Calu3 (cell line): Measurements from ENCODE around the gene PDLIM5. TPM values are rescaled to one million over a fixed set of nuclear protein-coding genes. Genes with fewer than 3 reads are reported as not detected.

Experiments
- BruUV-seq: library from RNA; stranded (reverse); fragments of 400-500 nt; replicated peaks from 2 replicates; lab custom pipeline; 2021; lab: Mats Ljungman, UMichigan
- CTCF ChIA-PET: fragments of 300-600 bp; sonication (Branson Sonifier 250); formaldehyde crosslinking; loops from one replicate; lab custom pipeline; 2022; ENCODE audit warnings: antibody characterized with exemption; lab: Charles Lee
- DNase-seq: peaks from one replicate; pipeline ENCODE4 v3.0.0; 2022
- H3K27ac Mint-ChIP-seq: one replicate; pipeline ENCODE4 v1.8.0; 2022; ENCODE audit warnings: mixed read lengths; ENCODE audit not compliant: unreplicated experiment
- H3K27me3 Mint-ChIP-seq: one replicate; pipeline ENCODE4 v1.8.0; 2022; ENCODE audit warnings: mixed read lengths; ENCODE audit not compliant: unreplicated experiment
- H3K36me3 Mint-ChIP-seq: one replicate; pipeline ENCODE4 v1.8.0; 2022; ENCODE audit warnings: mild to moderate bottlenecking, moderate library complexity, mixed read lengths; ENCODE audit not compliant: insufficient read depth, unreplicated experiment
- H3K4me1 Mint-ChIP-seq: one replicate; pipeline ENCODE4 v1.8.0; 2022; ENCODE audit warnings: mild to moderate bottlenecking, low read depth, mixed read lengths; ENCODE audit not compliant: unreplicated experiment
- H3K4me3 Mint-ChIP-seq: one replicate; pipeline ENCODE4 v1.8.0; 2022; ENCODE audit warnings: mild to moderate bottlenecking, low read depth, moderate library complexity, mixed read lengths; ENCODE audit not compliant: unreplicated experiment
- H3K9me3 Mint-ChIP-seq: one replicate; pipeline ENCODE4 v1.8.0; 2022; ENCODE audit warnings: low read depth, mixed read lengths; ENCODE audit not compliant: unreplicated experiment
- intact Hi-C: fragments of 100-400 bp; cut with micrococcal nuclease; formaldehyde crosslinking; loops from one replicate; pipeline ENCODE4 v1.10.0; 2022; ENCODE audit not compliant: unreplicated experiment
- total RNA-seq: library from RNA; stranded (reverse); gene quantifications from 2 replicates; pipeline ENCODE4 v1.2.3, GENCODE V29; 2022
- TF ChIP-seq, protein P1 (sequence below): fragments of 200-600 bp; IDR thresholded peaks from one replicate; pipeline ENCODE4 v1.8.0; 2022; ENCODE audit warnings: antibody characterized with exemption; ENCODE audit not compliant: unreplicated experiment

Gene PDLIM5
- total RNA-seq, 1 experiment from 2014 or later, result 122 TPM

DNA sequence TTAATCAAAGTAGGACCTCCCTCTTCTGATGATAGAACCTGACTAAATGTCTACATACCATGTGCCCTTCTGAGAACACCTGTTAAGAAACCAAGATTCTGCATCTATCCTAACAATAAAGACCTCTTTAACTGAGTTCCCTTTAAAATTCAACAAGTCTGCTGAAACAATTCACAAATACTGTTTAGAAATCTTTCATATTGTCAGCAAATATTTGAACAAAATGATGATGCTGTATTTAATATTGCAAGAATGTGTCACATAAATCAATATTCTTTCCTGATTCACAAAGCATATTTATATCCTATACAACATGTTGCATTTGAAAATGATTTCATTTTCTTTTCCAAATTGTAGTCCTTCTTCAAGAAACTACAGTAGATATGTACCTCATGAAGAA is 246.4 kb downstream of the PDLIM5 start:
- intact Hi-C loops, result no loop called here
- DNase-seq, result no peak
- BruUV-seq, result no TSS peak
- TF ChIP-seq, protein P1, sequence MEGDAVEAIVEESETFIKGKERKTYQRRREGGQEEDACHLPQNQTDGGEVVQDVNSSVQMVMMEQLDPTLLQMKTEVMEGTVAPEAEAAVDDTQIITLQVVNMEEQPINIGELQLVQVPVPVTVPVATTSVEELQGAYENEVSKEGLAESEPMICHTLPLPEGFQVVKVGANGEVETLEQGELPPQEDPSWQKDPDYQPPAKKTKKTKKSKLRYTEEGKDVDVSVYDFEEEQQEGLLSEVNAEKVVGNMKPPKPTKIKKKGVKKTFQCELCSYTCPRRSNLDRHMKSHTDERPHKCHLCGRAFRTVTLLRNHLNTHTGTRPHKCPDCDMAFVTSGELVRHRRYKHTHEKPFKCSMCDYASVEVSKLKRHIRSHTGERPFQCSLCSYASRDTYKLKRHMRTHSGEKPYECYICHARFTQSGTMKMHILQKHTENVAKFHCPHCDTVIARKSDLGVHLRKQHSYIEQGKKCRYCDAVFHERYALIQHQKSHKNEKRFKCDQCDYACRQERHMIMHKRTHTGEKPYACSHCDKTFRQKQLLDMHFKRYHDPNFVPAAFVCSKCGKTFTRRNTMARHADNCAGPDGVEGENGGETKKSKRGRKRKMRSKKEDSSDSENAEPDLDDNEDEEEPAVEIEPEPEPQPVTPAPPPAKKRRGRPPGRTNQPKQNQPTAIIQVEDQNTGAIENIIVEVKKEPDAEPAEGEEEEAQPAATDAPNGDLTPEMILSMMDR, result no peak
- Mint-ChIP-seq H3K4me1 (no peaks in the 10 kb centered on the region), H3K27me3 (no peaks in the 10 kb centered on the region), H3K36me3 (no peaks in the 10 kb centered on the region), H3K9me3 (no peaks in the 10 kb centered on the region), H3K4me3 (no peak overlapping the region), H3K27ac (no peak overlapping the region)
- CTCF ChIA-PET, result no interaction called here

DNA sequence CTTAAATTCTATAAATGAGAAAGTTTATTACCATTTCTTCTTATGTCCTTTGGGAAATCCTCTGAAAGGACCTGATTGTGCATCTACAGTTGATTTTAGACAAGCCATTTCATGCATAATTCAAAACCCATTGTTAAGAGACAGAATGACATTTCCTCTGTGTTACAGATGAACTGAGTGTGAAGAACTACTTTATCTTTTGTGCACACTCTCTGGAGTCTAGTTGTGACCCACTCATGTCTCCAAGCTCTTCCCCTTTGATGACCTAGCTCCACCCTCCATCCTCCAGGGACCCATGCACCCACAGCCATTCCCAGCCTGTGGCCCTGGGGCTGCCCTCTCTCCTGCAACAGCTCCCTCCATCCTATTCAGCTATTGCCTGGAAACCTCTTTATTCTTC is 248.6 kb downstream of the PDLIM5 start:
- intact Hi-C loops, result no loop called here
- BruUV-seq, result no TSS peak
- no peak overlapping the region for H3K27ac Mint-ChIP-seq
- no peaks in the 10 kb centered on the region for H3K27me3 Mint-ChIP-seq
- TF ChIP-seq, protein P1, result no peak
- DNase-seq, result no peak
- H3K4me1 Mint-ChIP-seq, result no peaks in the 10 kb centered on the region
- no peaks in the 10 kb centered on the region for H3K9me3 Mint-ChIP-seq
- CTCF ChIA-PET, result no interaction called here
- no peak overlapping the region for H3K4me3 Mint-ChIP-seq
- H3K36me3 Mint-ChIP-seq, result no peaks in the 10 kb centered on the region

DNA sequence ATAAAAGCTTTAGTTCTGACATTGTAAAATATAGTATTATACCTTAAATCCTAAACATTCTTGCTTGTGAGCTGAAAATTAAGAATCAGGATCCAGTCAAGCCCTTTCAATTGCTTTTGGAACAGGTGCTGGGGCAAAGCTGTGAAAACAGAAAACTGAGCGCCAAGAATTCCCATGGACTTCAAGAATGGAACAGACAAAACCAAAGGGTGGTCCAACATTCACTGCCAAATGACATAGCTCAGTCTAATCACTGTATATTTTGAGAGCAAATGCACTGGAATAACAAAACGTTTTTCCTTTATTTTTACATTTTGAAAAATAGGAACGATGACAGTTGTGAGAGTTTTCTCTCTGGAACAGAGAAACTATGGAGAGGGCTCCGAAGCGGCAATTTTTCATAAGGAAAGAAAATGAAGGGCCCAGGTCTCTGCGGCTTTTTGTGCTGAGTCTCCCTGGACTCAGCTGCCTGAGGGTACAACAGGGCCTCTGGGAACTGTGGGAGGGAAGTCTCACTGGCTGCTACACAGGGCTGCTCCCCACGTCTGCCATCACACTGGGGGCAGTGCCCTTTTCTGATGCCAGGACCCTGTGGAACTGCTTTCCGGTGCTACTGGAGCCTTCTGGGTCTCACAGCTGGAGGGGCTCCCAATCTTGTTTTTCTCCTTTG is 250.0 kb downstream of the PDLIM5 start:
- Mint-ChIP-seq H3K9me3 (no peaks in the 10 kb centered on the region), H3K4me1 (no peaks in the 10 kb centered on the region), H3K4me3 (no peak overlapping the region), H3K27me3 (no peaks in the 10 kb centered on the region), H3K27ac (no peak overlapping the region), H3K36me3 (no peaks in the 10 kb centered on the region)
- TF ChIP-seq, protein P1, result no peak
- CTCF ChIA-PET, result no interaction called here
- no TSS peak for BruUV-seq
- intact Hi-C loops, result no loop called here
- DNase-seq, result no peak

DNA sequence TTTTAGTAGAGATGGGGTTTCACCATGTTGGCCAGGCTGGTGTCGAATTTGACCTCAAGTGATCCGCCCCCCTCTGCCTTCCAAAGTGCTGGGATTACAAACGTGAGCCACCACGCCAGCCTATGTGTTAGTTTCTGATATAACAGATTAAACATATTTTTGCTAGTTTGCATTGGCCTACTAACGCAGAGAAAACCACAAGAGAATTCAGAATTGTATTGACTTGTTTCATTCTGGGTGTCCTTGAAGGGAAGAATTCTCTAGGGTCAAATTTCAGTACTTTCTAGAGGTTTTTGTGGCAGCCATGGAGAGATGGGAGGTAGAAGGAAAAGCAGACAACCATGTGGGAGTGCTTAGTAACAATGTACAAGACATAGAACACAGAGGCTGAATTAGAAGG is 259.9 kb downstream of the PDLIM5 start:
- CTCF ChIA-PET, result no interaction called here
- intact Hi-C loops, result no loop called here
- no TSS peak for BruUV-seq
- H3K4me3 Mint-ChIP-seq, result no peak overlapping the region
- H3K4me1 Mint-ChIP-seq, result no peaks in the 10 kb centered on the region
- H3K27me3 Mint-ChIP-seq, result no peaks in the 10 kb centered on the region
- TF ChIP-seq, protein P1, result no peak
- no peak overlapping the region for H3K27ac Mint-ChIP-seq
- no peaks in the 10 kb centered on the region for H3K9me3 Mint-ChIP-seq
- H3K36me3 Mint-ChIP-seq, result no peaks in the 10 kb centered on the region
- DNase-seq, result no peak
